ENCODE data around the gene B3GAT3. TPM values are rescaled to one million over a fixed set of nuclear protein-coding genes. Genes with fewer than 3 reads are reported as not detected.
"Not testable (repeated sequence)": the region's sequence is repeated elsewhere in the genome, so short reads cannot be mapped to it uniquely, and the experiment has no call there.

Gene B3GAT3
- total RNA-seq (2014; rRNA removed; shearing (Covaris generic)) = 49.9 and 58.3 TPM in 2 replicates

DNA sequence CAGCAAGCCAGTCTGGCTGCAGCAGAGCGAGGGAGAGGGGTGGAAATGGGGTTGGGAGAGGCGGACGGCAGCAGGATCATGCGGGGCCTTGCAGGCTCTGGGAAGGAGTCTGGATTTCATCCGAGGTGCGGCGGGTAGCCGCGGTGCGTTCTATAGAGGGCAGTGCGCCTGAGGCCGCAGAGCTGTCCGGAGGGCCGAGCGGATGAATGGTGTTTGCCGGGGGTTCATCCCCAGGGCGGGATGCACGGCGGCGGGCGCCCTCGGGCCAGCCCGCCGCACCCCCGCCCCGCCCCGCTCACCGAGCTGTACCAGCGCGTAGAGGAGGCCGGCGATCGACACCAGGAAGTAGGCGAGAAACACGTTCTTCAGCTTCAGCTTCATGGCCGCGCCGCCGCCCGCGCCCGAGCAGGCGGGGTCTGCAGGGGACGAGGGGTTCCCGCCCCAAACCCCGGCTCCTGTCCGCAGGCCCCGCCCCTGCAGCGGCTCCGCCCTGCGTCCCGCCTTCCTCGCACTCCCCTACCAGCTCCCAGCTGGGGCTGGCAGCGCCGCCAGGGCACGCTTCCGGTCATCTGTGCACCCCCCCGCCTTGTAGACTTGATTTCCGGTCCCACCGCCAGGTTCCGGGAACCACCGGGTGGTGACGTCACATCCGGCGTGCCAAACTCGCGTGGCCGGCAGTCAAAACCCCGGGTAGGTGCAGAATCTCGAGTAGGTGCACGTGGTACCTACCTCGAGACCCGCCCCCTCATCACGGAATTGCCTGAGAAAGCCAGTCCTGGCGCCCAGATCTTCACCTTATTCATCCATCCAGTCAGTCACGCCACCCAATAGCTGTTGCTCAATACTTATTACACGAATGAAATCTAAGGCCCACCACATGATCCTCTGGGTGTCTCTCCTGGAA, at the start of gene B3GAT3:
B3GAT3 (minus strand) TSS at position 420 of the 904 bp plus-strand sequence; CDS start at position 381, 39 bp downstream.
- Histone ChIP-seq H3K36me3 (replicated peaks; ENCODE audit: control insufficient read depth, insufficient read depth, low read length) (peaks cover 18% of the 10 kb centered on the region), H3K4me3 (ENCODE audit: insufficient read depth, low read depth, low read length) (peak within 1 kb of the TSS; percentile 77), H3K27me3 (ENCODE audit: control insufficient read depth, insufficient read depth, low read length) (no peaks in the 10 kb centered on the region)
- peak; percentile 100 for DNase-seq

DNA sequence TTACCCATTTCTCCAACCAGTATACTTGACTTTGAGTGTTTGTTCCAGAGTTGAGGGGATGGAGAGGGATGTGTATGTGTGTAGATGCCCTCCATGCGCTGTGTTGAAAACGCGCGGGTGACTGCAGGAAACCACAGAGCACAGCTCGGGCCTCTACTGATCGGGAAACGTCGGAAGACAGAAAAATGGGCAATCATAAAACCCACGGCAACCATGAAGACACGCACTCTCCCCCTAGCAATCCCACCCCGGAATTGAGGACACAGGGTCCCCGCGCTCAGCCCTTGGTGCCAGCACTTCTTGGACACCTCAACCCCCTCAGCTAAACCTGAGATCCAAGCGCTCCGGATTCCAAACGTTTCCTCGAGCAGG, 49.4 kb upstream of the B3GAT3 start:
- Histone ChIP-seq H3K4me3 (ENCODE audit: insufficient read depth, low read depth, low read length) (peak overlapping the region; percentile 92), H3K36me3 (replicated peaks; ENCODE audit: control insufficient read depth, insufficient read depth, low read length) (peaks cover 16% of the 10 kb centered on the region), H3K27me3 (ENCODE audit: control insufficient read depth, insufficient read depth, low read length) (no peaks in the 10 kb centered on the region)
- DNase-seq = no peak

DNA sequence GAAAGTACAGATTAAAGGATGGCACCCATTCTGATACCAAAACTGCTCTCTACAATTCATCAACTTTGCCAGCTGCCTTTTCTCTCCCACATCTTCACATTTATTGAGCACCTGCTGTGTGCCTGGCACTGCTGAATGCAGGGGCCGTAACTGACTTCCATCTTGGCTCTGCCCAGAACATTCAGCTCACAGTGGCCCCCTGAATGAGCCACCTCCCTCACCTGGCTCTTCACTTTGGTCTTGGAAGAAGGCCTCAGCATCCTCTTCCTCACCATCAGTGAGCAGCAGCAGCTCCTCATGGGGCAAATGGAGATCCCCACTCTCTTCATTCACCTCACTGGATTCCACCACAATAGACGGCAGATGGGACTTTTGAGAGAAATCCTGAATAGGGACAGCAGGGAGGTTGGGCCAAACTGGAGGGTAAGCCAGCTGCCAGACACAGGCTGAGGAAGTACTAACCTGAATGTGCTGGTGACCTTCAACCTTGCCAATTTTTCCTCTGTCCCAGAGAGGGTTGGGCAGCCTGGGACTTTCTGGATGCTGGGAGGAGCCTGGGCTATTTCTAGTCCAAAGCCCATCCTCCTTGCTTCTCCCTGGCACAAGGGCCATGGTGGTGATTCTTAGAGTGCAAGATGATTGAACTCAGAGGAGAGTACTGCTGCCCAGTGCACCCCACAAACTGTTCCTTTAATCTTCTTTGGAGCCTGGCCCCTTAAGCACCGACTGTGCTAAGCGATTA, 47.8 kb upstream of the B3GAT3 start:
- DNase-seq = peak; percentile 59

DNA sequence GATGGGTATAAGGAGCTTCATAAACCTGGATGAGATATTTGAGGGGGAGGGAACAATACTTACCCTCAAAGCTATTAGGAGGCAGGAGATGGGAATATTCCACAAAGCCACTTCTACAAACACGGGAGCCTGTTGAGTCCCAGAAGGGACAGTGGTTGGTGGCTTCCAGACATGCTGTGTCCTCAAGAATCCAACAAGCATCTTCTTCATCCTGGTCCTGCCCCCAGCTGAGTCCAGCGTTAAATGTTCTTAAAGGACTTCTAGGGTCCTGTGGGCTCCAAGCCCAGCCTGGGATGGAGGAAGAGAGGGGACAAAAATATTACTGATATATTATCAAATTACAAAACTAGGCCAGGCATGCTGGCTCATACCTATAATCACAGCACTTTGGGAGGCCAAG, 45.7 kb upstream of the B3GAT3 start:
- Histone ChIP-seq H3K4me3 (ENCODE audit: insufficient read depth, low read depth, low read length) (no peak overlapping the region; the same call in 1 of the 2 replicates), H3K36me3 (replicated peaks; ENCODE audit: control insufficient read depth, insufficient read depth, low read length) (peaks cover 20% of the 10 kb centered on the region), H3K27me3 (ENCODE audit: control insufficient read depth, insufficient read depth, low read length) (no peaks in the 10 kb centered on the region)
- no peak for DNase-seq

More for the DNA sequence above, 47.8 kb upstream of the B3GAT3 start:
- Histone ChIP-seq H3K27me3 (ENCODE audit: control insufficient read depth, insufficient read depth, low read length) (no peaks in the 10 kb centered on the region), H3K4me3 (ENCODE audit: insufficient read depth, low read depth, low read length) (no peak overlapping the region), H3K36me3 (replicated peaks; ENCODE audit: control insufficient read depth, insufficient read depth, low read length) (peaks cover 17% of the 10 kb centered on the region)

DNA sequence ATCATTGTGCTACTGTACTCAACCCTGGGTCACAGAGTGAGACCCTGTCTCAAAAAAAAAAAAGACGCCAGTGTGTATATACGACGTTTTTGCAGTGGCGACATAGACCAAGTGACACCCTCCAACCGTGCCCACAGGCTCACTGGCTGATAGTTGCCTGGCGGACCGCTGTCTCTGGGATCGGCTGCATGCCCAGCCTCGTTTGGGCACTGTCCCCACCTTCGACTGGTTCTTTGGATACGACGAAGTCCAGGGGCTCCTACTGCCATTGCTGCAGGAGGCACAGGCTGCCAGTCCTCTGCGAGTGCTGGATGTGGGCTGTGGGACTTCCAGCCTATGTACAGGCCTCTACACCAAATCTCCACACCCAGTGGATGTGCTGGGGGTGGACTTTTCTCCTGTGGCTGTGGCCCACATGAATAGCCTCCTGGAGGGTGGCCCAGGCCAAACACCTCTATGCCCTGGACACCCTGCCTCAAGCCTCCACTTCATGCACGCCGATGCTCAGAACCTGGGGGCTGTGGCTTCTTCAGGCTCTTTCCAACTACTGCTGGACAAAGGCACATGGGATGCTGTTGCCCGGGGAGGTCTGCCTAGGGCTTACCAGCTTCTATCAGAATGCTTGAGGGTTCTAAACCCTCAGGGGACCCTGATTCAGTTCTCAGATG, 44.6 kb upstream of the B3GAT3 start:
- H3K27me3 ChIP-seq (ENCODE audit: control insufficient read depth, insufficient read depth, low read length) = no peaks in the 10 kb centered on the region
- peak overlapping the region; percentile 79 for H3K4me3 ChIP-seq (ENCODE audit: insufficient read depth, low read depth, low read length)
- peak; percentile 46 for DNase-seq
- peaks cover 20% of the 10 kb centered on the region for H3K36me3 ChIP-seq (replicated peaks; ENCODE audit: control insufficient read depth, insufficient read depth, low read length)

DNA sequence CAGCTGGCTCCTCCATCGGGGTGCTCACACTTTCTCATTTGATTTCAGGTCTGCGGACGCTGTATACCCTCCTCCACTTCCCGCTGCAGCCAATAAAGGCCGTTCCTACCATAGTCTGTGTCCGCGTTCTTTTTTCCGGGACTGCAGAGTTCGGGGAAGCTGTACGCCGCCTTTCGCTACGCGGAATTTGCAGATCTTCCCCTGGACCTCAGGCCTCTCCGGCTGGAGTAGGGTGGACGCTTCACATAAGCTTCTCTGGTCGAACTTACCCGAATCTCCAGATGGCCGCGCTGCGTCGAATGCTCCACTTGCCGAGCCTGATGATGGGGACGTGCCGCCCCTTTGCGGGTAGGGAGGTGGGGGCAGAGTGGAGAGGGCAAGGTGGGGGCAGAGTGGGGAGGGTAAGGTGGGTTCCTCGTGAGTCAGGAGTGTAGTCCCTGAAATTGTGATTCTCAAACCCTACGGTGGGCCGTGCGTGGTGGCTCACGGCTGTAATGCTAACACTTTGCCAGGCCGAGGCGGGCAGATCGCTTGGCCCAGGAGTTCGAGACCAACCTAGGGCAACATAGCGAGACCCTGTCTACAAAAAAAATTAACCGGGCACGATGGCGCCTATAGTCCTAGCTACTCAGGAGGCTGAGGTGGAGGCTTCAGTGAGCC, 43.9 kb upstream of the B3GAT3 start:
- Histone ChIP-seq H3K36me3 (replicated peaks; ENCODE audit: control insufficient read depth, insufficient read depth, low read length) (peaks cover 20% of the 10 kb centered on the region), H3K4me3 (ENCODE audit: insufficient read depth, low read depth, low read length) (peak overlapping the region; percentile 79), H3K27me3 (ENCODE audit: control insufficient read depth, insufficient read depth, low read length) (no peaks in the 10 kb centered on the region)
- DNase-seq = peak; percentile 59

DNA sequence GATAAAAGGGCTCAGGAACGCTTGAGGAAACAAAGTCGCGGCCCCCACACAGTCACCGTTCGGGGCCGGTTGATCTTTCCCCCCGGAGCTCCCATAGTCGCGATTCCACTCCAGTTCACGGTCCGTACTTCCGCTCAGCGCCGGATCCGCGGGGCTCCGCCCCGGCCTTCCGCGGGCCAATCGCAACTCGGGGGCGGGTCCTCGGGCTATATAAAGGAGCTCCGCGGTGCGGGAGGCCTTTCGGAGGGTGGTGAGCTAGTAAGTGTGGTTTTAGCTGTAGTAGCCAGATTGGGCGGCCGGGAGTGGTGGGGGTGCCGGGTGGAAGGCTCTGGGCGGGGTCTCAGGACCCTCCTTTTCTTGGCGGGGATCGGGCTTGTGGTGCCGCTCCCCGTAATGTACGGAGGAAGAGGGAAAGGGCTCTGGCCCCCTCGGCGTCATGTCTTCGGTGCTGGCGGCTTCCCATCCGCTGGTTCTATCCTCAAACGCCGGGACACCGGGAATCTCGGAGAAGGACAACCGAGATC, 43.4 kb upstream of the B3GAT3 start, which contains the start of the genes C11orf98 and CSKMT:
C11orf98 (minus strand) TSS at position 136 of the 524 bp plus-strand sequence; CDS start at position 95, 41 bp downstream.
CSKMT (plus strand) TSS at position 238 of the 524 bp plus-strand sequence. CDS start 568 bp downstream, outside the sequence.
- no peaks in the 10 kb centered on the region for H3K27me3 ChIP-seq (ENCODE audit: control insufficient read depth, insufficient read depth, low read length)
- peak within 1 kb of the TSS; percentile 79 for H3K4me3 ChIP-seq (ENCODE audit: insufficient read depth, low read depth, low read length)
- peak; percentile 99 for DNase-seq

DNA sequence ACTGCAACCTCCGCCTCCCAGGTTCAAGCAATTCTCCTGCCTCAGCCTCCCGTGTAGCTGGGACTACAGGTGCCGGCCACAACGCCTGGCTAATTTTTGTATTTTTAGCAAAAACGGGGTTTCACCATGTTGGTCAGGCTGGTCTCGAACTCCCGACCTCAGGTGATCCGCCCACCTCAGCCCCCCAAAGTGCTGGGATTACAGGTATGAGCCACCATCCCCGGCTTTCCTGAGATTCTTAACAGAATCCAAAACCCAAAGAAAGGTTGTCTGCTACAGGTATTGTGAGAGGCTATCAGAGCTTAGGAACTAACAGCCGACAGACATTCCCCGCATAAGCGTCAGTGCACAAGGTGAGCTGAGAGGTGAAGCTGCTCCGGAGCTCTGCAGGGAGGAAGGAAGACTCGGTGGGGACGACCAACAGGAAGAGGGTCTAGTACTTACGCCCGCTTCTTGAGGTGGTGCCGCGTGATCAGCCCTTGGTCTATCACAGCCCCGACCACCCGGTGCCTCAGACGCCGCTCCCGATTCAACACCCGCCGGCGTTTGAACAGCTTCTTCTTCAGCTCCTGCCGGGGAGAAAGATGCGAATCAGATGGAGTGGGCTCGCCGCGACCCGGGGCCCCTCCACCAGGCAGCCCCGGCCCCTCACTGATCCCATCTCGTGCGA, 42.8 kb upstream of the B3GAT3 start:
- H3K27me3 ChIP-seq (ENCODE audit: control insufficient read depth, insufficient read depth, low read length) = no peaks in the 10 kb centered on the region
- H3K4me3 ChIP-seq (ENCODE audit: insufficient read depth, low read depth, low read length) = peak overlapping the region; percentile 79
- H3K36me3 ChIP-seq (replicated peaks; ENCODE audit: control insufficient read depth, insufficient read depth, low read length) = peaks cover 20% of the 10 kb centered on the region
- peak; percentile 88 for DNase-seq

More for the DNA sequence above, 43.4 kb upstream of the B3GAT3 start, which contains the start of the genes C11orf98 and CSKMT:
- peaks cover 20% of the 10 kb centered on the region for H3K36me3 ChIP-seq (replicated peaks; ENCODE audit: control insufficient read depth, insufficient read depth, low read length)

DNA sequence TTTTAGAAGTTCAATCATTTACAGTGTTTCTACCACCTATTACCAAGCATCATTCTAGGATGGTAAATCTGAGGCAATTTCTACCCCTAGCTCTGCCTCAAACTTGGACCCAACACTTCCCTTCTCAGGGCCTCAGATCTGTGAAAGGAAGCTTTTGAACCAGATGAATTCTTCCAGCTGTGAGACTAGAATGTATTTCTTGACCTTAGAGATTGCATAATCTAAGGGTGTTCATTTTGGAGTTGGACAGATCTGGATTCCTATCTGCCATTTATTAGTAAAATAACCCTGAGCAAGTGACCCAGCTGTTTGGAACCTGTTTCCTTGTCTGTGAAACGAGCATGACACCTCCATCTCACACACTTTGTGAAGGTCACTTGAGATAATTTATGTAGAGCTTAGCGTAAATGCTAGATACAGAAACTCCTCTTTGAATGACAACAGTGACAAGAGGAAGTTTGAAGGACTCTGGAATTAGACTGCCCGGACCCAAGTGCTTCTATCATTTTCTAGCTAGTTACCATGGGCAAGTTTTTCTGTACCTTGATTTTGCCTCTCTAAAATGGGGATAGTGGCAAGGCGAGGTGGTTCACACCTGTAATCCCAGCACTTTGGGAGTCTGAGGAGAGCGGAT, 35.1 kb upstream of the B3GAT3 start:
- Histone ChIP-seq H3K27me3 (ENCODE audit: control insufficient read depth, insufficient read depth, low read length) (no peaks in the 10 kb centered on the region), H3K4me3 (ENCODE audit: insufficient read depth, low read depth, low read length) (no peak overlapping the region), H3K36me3 (replicated peaks; ENCODE audit: control insufficient read depth, insufficient read depth, low read length) (no peaks in the 10 kb centered on the region)
- no peak for DNase-seq

DNA sequence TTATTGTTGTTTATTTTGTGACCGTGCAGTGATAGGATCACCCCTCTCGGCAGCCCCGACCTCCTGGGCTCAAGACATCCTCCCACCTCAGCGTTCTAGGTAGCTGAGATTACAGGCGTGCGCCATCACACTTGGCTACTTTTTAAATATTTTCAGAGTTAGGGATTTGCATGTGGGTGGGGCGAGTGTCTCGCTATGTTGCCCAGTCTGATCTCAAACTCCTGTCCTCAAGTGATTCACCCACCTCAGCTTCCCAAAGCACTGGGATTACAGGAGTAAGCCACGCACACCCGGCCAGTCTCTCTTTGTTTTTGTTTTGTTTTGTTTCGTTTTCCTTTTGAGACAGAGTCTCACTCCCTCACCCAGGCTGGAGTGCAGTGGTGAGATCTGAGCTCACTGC, 32.5 kb upstream of the B3GAT3 start:
- H3K36me3 ChIP-seq (replicated peaks; ENCODE audit: control insufficient read depth, insufficient read depth, low read length) = peaks cover 6% of the 10 kb centered on the region
- DNase-seq = no peak
- no peaks in the 10 kb centered on the region for H3K27me3 ChIP-seq (ENCODE audit: control insufficient read depth, insufficient read depth, low read length)
- no peak overlapping the region for H3K4me3 ChIP-seq (ENCODE audit: insufficient read depth, low read depth, low read length)

DNA sequence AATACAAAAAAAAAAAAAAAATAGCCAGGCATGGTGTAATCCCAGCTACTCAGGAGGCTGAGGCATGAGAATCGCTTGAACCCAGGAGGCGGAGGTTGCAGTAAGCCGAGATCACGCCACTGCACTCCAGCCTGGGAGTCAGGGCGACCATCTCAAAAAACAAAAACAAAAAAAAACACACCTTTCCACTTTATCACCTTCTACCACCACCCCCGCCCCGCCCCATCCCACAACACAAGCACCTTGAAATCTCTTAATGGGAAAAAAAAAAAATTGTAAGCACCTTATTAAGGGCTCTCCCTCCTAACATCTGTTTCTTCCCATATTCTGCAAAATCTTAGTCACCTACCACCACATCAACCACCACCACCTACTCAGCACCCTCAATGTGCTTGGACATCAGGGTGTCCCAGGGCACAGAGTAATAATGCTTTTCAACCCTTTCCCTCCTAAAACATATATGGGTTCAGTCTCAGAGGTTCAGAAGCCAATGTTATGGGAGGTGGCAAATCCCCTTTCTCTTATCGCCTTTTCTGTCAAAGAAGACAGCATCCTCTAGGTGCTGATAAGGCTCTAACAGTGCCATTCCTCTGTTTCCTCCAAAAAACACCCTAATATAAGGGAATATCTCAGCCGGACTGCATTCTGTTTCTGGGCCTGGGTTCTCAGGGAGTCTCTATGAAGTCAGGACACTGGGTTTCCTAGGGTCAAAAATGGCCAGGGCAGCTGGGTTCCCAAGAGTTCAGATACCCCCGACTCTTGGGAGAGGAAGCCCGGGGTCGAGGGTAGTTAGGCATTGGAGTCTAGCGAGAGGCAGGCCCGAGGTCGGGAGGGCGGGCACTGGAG, 30.6 kb upstream of the B3GAT3 start:
- Histone ChIP-seq H3K36me3 (replicated peaks; ENCODE audit: control insufficient read depth, insufficient read depth, low read length) (peaks cover 8% of the 10 kb centered on the region), H3K27me3 (ENCODE audit: control insufficient read depth, insufficient read depth, low read length) (no peaks in the 10 kb centered on the region), H3K4me3 (ENCODE audit: insufficient read depth, low read depth, low read length) (peak overlapping the region; percentile 71)
- no peak for DNase-seq

DNA sequence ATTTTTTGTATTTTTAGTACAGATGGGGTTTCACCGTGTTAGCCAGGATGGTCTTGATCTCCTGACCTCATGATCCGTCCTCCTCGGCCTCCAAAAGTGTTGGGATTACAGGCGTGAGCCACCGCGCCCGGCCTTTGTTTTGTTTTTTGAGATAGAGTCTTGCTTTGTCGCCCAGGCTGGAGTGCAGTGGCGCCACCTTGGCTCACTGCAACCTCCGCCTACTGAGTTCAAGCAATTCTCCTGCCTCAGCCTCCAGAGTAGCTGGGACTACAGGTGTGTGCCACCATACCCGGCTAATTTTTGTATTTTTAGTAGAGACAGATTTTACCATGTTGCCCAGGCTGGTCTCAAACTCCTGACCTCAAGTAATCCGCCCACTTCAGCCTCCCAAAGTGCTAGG, 28.5 kb upstream of the B3GAT3 start:
- not testable (repeated sequence) for DNase-seq; H3K4me3 ChIP-seq (ENCODE audit: insufficient read depth, low read depth, low read length); H3K36me3 ChIP-seq (replicated peaks; ENCODE audit: control insufficient read depth, insufficient read depth, low read length); H3K27me3 ChIP-seq (ENCODE audit: control insufficient read depth, insufficient read depth, low read length)

Data from H7 (cell line).